HG03342 (cell line): ENCODE data around the gene ZDHHC11B.
A peak's percentile ranks its signal among the peaks of the same experiment; 100 is the strongest.
"Not testable (repeated sequence)": the region's sequence is repeated elsewhere in the genome, so short reads cannot be mapped to it uniquely, and the experiment has no call there.

Experiments
- ATAC-seq: cut with Tn5 transposase; IDR thresholded peaks from one replicate; pipeline ENCODE4 v1.9.1; 2021; ENCODE audit warnings: mild to moderate bottlenecking, moderate library complexity; ENCODE audit not compliant: unreplicated experiment

The ZDHHC11B gene

DNA sequence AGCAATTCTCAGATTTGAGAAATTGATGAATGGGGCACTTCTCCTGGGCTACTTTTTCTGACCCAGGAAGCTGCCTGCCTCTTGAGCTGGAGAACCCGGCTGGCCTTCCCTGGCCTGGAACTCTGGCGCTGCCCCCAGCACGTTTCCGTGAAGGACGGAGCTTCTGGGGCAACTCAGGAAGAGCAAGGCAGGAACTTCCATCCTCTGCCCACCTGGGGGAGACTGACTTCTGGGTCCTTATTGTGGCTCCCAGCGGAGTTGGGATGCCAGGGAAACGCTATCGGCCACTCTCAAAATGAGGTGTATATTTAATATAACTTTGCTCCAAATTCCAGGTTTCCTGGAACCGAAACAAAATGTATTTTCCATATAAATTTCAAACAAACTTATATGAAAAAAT, 57.4 kb downstream of the ZDHHC11B start:
- not testable (repeated sequence) for ATAC-seq

DNA sequence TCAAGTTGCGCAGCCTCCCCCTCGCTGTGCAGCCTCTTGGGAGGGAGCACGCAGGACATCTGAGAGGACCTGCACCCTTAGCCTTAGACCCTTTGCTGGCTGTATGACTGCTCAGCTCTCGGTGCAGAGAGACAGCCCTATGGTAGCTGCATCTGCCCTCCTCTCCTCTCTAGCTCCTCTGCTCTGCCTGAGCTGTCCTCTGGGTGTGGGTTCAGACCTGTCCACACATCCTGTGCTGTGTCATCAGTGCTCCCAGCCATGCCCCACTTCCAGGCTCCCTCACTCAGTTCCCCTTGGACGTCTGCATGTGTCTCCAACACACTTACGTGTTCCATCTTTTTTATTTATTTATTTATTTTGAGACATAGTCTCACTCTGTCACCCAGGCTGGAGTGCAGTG, 60.7 kb downstream of the ZDHHC11B start:
- not testable (repeated sequence) for ATAC-seq

DNA sequence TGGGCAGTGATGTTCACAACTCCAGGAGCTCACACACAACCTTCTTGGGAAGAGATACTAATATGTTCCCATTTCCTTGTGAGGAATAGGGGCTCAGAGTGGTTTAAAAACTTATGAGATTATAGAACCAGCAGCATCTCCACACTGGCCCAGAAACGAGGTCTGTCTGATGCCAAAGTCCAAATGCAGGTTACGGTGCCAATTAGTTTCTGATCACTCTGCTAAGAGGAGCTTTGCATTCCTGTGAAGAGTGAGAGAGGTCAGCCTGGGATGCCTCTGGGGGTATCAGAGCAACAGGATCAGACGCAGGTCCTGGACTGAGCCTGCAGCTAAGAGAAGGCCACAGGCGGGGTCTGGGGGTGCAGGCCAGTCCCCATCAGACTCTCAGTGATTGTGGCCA, 61.2 kb downstream of the ZDHHC11B start:
- not testable (repeated sequence) for ATAC-seq

DNA sequence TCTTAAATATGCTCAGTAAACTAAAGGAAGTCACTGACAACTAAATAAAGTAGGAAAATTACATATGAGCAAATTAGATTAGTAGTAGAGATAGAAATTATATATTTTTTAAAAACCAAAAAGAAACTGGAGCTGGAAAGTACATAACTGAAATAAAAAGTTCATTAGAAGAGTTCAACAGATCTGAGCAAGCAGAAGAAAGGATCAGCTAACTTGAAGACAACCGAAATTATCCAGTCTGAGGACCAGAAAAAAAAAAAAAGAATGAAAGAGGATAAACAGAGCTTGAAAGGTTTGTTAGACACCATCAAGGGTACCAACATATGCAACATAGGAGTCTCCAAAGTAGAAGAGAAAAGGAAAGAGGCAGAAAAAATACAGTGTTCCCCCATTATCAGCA, 65.2 kb downstream of the ZDHHC11B start:
- ATAC-seq, result not testable (repeated sequence)

DNA sequence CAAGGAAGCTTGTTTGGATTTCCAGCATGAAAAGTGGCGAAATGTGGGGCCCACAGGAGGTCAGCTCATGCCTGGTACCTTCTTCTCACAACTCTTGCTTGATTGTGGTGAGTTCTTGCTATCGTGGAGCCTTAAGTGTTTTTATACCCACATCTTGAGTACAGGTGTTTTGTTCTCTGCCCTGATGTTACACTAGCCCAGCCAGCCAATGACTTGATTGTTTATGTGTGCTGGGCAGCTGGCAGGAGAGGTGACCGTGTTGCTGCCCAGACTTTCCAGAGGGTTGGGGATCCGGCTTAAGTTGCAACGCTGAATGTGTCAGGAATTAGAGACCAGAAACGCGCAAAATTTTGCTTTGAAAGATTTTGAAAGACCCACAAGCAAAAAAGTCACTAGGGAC, 67.4 kb downstream of the ZDHHC11B start:
- no peak for ATAC-seq

DNA sequence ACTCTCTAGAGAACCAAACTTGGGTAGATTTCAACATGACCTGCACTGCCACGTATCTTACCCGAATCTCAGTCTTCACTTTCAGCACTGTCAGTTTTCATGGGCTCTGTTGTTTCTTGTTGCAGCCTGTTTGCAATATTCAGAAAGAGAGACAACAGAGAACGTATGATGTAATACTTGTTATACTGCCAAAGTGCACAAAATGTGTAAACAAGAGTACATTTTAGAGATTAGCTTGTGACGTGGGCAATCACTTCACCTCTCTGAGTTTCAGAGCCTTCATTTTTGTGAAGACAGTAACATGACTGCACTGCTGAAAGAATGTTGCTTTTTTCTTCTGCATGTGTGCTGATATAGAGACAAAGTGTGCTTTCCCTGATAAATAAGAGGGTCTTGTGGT, 67.8 kb downstream of the ZDHHC11B start:
- not testable (repeated sequence) for ATAC-seq

DNA sequence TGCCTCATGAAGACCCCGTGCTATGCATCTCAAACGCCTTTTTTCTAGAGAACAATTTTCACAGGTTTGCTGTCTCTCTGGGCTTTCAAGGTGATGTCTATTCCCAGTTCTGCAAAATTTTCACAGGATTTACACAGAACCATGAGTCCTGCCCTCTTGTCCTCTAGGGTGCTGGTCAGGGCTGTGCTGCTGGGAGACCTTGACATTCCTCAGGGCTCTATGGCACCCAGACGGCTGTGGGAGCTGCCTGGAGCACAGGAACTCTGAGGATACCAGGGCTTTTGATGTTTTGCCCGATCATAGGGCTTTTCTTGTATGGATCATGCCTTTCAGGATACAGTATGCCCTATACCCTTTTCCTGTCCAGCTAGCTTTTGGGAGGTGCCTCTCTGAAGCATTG, 68.9 kb downstream of the ZDHHC11B start:
- not testable (repeated sequence) for ATAC-seq

DNA sequence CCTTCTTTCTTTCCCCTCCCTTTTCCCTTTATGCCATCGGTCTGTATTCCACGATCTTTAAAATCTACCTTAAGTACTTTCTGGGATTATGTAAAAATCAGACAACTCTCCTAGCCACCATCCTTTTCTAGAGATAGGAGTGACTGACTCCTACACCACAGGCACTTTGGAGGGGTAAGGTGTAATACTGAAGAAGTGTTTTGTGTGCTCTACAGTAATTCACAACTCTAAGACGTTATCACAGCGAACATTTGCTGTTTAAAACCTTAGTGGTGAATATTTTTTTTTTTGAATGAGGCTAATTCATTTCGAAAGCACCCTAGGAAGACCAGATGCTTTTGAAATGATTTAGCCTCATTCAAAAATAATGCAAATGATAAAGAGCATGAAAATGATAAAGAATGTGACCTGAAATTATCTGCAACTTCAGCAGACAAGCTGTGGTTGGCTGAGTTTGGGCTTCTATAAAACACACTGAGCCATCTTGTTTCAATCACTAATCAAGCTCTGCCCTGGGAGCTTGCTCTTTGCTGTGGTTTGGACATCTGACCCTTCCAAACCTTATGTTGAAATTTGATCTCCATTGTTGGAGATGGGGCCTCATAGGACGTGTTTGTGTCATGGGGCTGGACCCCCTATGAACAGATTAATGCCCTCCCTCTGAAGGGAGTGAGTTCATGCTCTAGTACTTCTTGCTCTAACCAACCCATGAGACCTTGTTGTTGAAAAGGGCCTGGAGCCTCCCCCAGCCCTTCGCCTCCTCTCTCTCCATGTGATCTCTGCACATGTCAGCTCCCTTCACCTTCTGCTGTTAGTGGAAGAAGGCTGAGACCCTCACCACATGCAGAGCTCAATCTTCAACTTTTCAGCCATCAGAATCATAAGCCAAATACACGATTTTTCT, 70.1 kb downstream of the ZDHHC11B start:
- not testable (repeated sequence) for ATAC-seq

DNA sequence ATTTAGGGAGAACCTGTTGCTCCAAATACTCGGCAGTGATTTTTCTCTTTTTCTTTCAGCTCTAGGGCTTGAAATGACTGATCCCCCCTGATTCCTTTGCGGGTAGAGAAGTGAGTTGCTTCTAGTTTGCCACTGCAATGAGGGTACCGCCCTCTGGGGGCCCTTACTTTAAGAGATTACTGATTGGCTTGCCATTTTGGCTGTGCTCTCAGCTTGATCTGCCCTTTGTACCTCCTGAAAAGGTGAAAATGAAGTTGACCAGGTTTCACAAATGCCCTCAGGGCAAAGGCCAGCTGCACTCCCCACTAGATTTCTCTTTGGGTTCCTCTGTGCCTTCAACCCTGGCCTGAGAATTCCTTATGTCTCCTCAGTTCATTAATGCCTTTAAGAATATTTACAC, 70.8 kb downstream of the ZDHHC11B start:
- ATAC-seq, result not testable (repeated sequence)

DNA sequence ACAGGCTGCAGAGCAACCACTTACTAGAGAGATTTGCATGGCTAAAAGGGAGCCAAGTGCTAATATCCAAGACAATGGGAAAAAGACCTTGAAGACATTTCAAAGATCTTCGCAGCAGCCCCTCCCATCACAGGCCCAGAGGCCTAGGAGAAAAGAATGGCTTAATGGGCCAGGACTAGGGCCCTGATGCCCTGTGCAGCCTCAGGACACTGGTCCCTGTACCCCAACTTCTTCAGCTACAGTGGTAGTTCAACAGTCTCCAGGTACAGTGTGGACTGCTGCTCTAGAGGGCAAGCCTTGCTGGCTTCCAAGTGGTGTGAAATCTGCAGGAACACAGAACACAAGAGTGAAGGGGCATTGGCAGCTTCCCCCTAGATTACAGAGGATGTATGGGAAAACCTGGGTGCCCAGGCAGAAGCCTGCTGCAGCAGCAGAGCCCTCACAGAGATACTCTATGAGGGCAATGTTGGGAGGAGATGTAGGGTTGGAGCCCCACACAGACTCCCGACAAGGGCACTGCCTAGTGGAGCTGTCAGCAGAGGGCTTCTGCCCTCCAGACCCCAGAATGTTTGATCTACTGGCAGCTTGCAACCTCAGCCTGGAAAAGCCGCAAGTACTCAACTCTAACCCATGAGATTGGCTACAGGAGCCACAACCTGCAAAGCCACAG, 75.5 kb downstream of the ZDHHC11B start:
- ATAC-seq, result not testable (repeated sequence)

DNA sequence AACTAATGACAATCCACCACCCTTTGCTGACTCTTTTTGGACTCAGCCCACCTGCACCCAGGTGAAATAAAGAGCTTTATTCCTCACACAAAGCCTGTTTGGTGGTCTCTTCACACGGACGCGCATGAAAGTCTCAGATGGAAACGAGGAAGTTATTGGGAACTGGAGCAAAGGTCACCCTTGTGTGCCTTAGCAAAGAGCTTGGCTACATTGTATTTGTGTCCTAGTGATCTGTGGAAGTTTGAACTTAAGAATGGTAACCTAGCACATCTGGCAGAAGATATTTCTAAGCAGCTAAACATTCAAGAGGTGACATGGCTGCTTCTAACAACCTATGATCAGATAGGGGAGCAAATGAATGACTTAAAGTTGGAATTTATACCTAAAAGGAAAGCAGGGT, 76.2 kb downstream of the ZDHHC11B start:
- ATAC-seq, result not testable (repeated sequence)

DNA sequence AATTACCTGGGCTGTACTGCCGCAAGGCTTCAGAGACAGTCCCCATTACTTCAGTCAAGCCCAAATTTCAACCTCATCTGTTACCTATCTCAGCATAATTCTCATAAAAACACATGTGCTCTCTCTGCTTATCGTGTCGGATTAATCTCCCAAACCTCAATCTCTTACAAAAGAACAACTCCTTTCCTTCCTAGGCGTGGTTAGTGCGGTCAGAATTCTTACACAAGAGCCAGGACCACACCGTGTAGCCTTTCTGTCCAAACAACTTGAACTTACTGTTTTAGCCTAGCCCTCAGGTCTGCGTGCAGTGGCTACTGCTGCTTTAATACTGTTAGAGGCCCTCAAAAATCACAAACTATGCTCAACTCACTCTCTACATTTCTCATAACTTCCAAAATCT, 78.4 kb downstream of the ZDHHC11B start:
- ATAC-seq, result not testable (repeated sequence)

DNA sequence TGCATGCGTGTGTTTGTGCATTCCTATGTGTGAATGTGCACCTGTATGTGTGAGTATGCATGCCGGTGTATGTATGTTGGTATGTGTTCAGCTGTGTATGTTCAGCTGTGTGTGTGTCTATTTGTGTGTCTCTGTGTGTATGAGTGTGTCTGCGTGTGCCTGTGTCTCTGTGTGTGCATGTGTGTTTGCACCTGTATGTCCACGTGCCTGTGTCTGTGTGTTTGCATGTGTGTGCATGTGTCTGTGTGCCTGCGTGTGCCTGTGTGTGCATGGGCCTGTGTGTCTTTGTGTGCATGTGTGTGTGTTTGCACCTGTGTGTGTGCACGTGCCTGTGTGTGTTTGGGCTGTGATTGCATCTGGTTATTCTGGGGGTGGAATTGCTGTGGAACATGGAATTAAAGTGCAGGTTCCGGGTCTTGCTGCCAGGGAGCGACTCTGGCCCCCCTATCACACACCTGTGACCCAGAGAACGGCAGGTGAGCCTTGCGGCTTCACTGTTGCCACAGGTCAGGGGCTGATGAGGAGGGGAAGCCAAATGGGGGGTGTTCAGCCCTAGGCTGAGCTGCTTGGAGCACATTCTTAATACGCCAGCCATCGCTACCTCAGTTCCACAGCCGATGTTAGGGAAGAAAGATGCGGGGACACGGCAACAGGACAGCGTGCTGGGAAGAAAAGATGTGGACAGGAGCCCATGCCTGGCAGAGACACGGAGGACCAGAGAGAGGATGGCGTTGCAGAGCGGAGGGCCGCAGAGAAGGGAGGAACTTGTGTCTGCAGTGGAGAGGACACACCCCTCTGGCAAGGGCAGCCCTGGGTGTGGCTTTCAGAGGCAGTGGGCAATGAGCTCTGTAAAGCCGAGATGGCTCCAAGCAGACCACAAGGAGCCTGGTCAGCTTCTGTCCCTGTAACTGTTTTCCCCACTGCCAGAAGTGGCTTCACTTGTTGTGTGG, 87.5 kb downstream of the ZDHHC11B start:
- not testable (repeated sequence) for ATAC-seq

DNA sequence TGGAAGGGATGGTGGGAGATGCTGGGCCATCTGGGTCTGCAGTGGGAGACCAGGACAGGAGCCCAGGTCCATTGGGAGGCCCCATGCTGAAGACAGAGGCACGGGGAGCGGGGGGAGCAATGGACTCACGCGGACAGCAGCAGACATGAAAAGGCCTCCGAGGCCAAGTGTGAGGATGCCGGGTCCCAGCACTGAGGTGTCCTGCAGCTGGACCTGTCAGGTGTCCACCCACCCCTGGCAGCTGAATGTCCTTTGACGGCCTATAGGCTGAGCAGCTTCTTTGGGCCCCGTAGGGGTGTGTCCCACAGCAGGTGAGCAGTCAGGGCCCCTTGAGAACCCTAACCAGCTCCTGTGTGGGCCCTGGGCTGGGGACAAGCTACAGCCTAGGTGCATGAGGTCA, 88.3 kb downstream of the ZDHHC11B start:
- ATAC-seq, result not testable (repeated sequence)

DNA sequence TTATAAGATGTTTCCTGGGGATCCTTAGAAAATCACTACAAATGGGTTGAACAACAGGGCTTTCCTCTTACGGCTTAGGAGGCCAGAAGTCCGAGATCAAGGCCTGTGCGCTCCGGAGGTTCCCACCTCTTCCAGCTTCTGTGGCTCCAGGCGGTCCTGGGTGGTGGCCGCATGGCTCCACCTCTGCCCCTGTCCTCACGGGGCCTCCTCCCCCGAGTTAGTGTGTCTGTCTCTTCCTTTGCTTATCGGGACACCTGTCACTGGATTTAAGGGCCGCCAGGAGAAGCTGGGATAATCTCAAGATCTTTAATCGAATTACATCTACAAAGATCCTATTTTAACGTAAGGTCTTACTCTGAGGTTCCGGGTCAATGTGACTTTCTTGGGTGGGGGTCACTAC, 89.1 kb downstream of the ZDHHC11B start:
- ATAC-seq, result not testable (repeated sequence)

DNA sequence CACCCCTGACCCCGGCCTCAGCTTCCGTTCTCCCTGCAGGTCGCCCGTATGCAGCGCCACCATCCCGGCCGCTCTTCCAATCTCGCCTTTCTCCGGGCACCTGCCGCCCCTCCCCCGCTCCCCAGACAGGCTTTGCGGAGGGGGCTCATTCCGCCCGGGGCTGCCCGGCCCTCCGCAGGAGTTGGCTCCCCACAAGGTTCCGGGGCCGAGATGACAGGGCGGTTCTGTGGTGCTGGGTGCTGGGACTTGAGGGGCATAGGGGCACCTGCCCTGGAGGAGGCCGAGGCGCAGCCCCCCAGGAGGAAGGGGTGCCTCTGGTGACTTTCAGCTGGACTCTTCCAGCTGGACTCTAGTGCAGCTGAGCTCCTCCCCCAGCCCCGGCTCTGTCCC, 90.5 kb downstream of the ZDHHC11B start:
- not testable (repeated sequence) for ATAC-seq

DNA sequence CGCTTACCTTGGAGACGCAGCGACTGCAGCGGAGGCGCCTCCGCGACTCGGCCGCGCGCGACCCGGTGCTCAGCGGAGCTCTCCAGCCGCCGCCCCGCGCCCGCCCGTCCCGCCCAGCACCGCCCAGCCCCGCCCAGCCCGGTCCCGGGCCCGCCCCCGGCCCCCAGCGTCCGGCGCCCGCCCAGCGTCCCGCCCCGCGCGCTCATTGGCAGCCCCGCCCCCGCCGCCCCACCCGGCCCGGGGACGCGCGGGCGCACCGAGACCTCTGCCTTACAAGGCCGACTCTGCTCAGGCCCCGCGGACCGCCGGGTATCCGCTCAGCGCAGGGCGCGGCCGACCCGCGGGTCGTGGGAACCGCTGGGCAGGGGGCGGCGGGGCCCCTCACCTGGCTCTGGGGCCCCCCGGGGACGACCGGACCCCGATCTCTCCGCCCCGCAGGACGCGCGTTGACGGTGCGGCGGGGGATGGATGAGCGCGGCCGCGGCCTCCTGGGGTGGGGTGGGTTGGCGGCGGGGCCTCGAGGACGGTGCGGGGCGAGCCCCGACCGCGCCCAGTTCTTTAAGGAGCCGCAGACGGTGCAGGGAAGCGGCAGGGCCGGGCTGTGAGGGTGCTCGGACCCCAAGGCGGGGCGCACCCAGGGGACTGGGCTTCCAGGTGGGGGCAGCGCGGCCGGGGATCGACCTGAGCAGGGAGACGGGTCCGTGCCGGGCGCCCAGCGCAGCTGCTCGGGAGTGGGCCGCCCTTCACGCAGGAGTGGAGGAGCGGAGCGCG, 91.1 kb downstream of the ZDHHC11B start, which contains the start of gene TPPP:
TPPP (minus strand) TSS at position 82 of the 771 bp plus-strand sequence. CDS start 15,292 bp downstream, outside the sequence.
- peak; percentile 63 for ATAC-seq

DNA sequence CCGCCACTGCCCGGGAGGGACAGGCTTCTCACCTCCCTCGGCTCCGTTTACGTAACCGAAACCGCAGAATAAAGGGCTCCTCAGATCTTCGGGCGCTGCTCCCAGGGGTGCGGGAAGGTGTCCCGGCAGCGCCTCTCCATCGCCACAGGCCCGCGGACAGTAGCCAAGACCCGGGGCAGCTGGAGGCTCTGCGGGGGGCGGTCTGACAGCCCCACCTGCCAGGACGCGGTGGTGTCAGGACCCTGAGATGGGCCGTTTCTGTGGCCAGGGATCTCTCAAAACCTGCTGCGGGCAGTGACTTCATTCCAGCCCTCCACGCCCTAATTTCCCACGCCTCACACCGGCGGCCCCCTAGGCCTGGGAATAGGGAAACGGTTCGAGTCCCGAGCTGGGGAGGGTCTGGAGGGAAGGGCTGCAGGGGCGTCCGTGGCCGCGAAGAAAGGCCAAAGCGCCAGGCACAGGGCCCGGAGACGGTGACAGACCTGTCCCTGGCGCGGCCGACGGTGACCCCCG, 91.9 kb downstream of the ZDHHC11B start:
- not testable (repeated sequence) for ATAC-seq

DNA sequence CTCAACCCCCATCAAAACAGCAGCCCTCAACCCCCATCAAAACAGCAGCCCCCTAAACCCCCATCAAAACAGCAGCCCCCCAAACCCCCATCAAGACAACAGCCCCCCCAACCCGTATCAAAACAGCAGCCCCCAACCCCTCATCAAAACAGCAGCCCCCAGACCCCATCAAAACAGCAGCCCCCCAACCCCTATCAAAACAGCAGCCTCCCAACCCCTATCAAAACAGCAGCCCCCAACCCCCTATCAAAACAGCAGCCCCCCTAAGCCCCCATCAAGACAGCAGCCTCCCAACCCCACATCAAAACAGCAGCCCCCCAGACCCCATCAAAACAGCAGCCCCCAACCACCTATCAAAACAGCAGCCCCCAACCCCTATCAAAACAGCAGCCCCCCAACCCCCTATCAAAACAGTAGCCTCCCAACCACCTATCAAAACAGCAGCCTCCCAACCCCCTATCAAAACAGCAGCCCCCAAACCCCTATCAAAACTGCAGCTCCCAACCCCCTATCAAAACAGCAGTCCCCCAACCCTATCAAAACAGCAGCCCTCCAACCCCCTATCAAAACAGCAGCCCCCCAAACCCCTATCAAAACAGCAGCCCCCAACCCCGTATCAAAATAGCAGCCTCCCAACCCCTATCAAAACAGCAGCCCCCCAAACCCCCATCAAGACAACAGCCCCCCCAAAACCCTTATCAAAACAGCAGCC, 92.6 kb downstream of the ZDHHC11B start:
- no peak for ATAC-seq
